AG04449 (cell line): Measurements from ENCODE around the gene GKN2.

Source experiments
- CTCF ChIA-PET: fragments of 350-600 bp; formaldehyde crosslinking; extraction: SDS; loops from one replicate; lab custom pipeline; 2021; ENCODE audit warnings: antibody characterized with exemption; lab: Yijun Ruan, JAX
- POLR2A ChIA-PET: fragments of 400-600, 350-600 bp; formaldehyde crosslinking; extraction: SDS; loops from one replicate; lab custom pipeline; 2020; ENCODE audit warnings: antibody characterized with exemption, inconsistent platforms; lab: Yijun Ruan, JAX
- DNase-seq: peaks from one replicate; pipeline ENCODE4 v3.0.0-alpha.2; 2010; ENCODE audit warnings: low read depth, low spot score
- H3K4me3 ChIP-seq: 2 replicates; pipeline ENCODE4 v1.5.1; 2011; ENCODE audit warnings: low read depth, mild to moderate bottlenecking, control low read depth, low read length
- TF ChIP-seq, protein P1 (sequence below): IDR thresholded peaks from one replicate; pipeline ENCODE4 v1.5.1; 2011; ENCODE audit warnings: mild to moderate bottlenecking, moderate library complexity, low read length, control low read depth, inconsistent platforms; ENCODE audit not compliant: insufficient read depth; ENCODE audit errors: missing control alignments

The GKN2 gene

DNA sequence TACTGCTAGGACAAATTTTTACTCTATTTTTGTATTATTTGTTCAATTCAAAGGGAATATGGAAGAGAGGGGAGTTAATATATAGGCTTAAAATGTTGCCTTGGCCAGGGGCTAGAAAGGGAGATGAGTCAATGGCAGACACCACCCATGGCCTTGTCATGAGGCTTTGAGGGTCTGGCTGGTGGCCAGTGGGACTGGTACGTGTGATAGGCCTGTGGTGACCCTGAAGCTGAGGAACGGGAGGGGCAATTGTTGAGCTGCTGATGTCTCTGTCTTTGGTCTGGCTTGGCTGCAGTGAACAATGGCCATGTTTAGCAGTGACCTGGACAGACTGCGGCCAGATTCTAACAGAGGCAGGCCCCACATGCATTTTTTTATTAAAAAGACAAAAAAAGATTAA lies 40.2 kb upstream of the GKN2 start:
- CTCF ChIA-PET, result interaction anchor here (3.6 kb wide), 1 partner anchor 20 kb away, joined by 14 read pairs; the partner anchor contains the start of gene GKN1
- TF ChIP-seq, protein P1, sequence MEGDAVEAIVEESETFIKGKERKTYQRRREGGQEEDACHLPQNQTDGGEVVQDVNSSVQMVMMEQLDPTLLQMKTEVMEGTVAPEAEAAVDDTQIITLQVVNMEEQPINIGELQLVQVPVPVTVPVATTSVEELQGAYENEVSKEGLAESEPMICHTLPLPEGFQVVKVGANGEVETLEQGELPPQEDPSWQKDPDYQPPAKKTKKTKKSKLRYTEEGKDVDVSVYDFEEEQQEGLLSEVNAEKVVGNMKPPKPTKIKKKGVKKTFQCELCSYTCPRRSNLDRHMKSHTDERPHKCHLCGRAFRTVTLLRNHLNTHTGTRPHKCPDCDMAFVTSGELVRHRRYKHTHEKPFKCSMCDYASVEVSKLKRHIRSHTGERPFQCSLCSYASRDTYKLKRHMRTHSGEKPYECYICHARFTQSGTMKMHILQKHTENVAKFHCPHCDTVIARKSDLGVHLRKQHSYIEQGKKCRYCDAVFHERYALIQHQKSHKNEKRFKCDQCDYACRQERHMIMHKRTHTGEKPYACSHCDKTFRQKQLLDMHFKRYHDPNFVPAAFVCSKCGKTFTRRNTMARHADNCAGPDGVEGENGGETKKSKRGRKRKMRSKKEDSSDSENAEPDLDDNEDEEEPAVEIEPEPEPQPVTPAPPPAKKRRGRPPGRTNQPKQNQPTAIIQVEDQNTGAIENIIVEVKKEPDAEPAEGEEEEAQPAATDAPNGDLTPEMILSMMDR, result no peak
- no peak for DNase-seq
- POLR2A ChIA-PET, result no interaction called here
- H3K4me3 ChIP-seq, result no peak overlapping the region

DNA sequence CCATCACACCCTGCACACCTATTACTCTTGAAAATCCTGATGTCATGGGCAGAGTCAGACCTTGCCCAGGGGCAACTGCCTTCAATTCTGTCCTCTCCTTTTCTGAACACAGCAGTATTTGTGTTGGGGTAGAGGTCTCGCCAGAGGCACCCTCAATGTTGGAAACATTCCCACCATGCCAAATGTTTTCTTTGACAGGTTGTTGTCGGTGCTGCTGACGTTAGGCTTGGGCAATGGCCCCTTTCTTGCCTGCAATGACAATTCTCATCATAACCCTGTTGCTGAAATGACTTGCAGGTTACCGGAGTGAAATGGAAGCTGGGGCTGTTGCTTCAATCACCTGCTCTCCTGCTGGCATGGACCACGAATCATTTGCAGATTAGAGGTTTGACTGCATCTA lies 39.6 kb upstream of the GKN2 start:
- DNase-seq, result no peak
- TF ChIP-seq, protein P1, result no peak
- CTCF ChIA-PET, result interaction anchor here (3.6 kb wide), 1 partner anchor 19 kb away, joined by 14 read pairs; the partner anchor contains the start of gene GKN1
- POLR2A ChIA-PET, result no interaction called here
- H3K4me3 ChIP-seq, result no peak overlapping the region

DNA sequence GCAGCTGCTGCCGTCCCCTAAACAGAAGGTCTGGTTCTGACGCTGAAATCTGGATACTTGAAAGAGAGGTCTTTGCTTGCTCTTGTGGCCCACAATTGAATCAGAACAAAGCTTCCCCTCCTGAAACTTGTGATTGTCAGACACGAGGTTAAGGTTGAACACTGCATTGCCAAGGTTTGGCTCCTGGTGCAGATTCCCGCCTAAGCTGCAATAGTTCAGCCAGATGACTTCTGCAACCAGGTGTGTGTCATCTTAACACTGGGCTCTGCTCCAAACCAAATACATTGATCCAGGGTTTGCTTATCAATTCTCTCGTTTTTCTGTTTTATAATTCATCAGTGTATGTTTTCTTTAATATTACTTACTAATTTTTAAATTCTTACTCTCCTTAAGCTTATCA lies 36.3 kb upstream of the GKN2 start:
- H3K4me3 ChIP-seq, result no peak overlapping the region
- CTCF ChIA-PET, result interaction anchor here (1.1 kb wide), 1 partner anchor 45 kb away, joined by 5 read pairs; no protein-coding TSS in a partner anchor
- POLR2A ChIA-PET, result no interaction called here
- DNase-seq, result no peak
- TF ChIP-seq, protein P1, result no peak

DNA sequence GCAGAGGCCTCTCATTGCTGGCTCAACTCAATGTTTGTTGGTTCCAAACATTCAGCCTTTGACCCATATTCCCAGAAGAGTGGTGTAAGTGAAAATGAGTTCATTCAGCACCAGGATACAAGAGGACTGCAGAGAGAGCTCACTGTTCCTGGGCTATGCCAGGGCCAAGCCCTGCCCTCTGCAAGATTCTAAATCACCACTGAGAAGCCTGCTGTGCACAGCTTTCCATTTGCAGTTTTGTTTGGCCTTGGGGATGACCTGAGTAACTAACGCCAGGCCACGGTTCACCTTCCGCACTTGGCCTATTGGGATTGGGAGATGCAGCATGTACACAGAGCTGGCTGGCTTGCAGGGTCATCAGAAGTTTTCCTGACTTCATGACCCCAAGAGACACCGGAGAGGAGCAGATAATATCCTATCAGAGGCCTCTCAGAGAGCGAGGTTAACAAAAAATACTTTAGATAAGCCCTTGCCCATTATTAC lies 34.4 kb upstream of the GKN2 start:
- ChIA-PET CTCF (no interaction called here), POLR2A (no interaction called here)
- DNase-seq, result no peak
- no peak overlapping the region for H3K4me3 ChIP-seq
- TF ChIP-seq, protein P1, result no peak

DNA sequence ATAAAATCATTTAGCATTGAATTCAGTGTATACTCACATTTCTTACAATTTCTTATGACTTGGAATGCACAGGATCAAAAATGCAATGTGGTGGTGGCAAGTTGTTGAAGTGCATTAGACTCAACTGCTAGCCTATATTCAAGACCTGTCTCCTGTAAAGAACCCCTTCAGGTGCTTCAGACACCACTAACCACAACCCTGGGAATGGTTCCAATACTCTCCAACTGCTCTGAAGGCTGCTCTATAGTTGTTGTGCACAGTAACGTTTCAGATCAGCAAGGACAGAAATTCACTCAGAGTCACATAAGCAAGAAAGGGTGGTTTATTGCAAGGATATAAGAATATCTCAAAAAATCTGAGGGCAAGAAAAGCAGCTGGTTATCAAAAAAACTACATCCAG lies 28.3 kb upstream of the GKN2 start:
- CTCF ChIA-PET, result interaction anchor here (1.0 kb wide), 1 partner anchor 38 kb away, joined by 3 read pairs; no protein-coding TSS in a partner anchor
- no peak for DNase-seq
- POLR2A ChIA-PET, result no interaction called here
- TF ChIP-seq, protein P1, result no peak
- no peak overlapping the region for H3K4me3 ChIP-seq

DNA sequence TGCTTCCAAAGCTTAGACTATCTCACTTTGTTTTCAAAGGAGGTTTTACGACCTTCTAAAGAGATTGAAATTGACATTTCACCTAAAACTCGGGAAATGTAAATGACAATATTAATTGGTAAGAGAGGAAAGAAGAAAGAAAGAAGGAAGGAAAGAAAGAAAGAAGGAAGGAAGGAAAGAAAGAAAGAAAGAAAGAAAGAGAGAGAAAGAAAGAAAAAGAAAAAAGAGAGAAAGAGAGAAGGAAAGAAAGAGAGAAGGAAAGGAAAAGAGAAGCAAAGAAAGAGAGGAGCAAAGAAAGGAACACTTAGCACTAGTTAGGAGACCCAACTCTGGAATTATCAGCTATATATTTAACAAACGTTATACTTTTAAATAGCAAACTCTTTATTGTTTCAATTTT lies 25.4 kb upstream of the GKN2 start:
- DNase-seq, result no peak
- TF ChIP-seq, protein P1, result no peak
- CTCF ChIA-PET, result no interaction called here
- no peak overlapping the region for H3K4me3 ChIP-seq
- POLR2A ChIA-PET, result no interaction called here
